B cell (primary cell): ENCODE data around the gene NPM3. TPM values are rescaled to one million over a fixed set of nuclear protein-coding genes. Genes with fewer than 3 reads are reported as not detected.

Experiments used
- ATAC-seq: fragments of 200-7000 bp; cut with Tn5 transposase; one replicate; pipeline ENCODE4 v1.10.0; 2021; ENCODE audit warnings: low read depth, mild to moderate bottlenecking, moderate number of reproducible peaks, moderate library complexity
- CTCF ChIA-PET: fragments of 350-600 bp; sonication (Branson Sonifier 250); formaldehyde crosslinking; loops from one replicate; lab custom pipeline; 2021; ENCODE audit warnings: antibody characterized with exemption, inconsistent platforms; lab: Charles Lee
- POLR2A ChIA-PET: fragments of 350-600 bp; sonication (Branson Sonifier 250); formaldehyde crosslinking; loops from one replicate; lab custom pipeline; 2021; ENCODE audit warnings: antibody characterized with exemption; lab: Charles Lee
- DNase-seq: peaks from one replicate; pipeline ENCODE4 v3.0.0; 2013
- H2AFZ ChIP-seq: 2 replicates; pipeline ENCODE4 v1.6.1; 2012; ENCODE audit warnings: mild to moderate bottlenecking, low read depth, low read length; ENCODE audit not compliant: insufficient read depth, poor library complexity, severe bottlenecking
- H3K27ac ChIP-seq, 2 donors: 1 replicate in 1 of 2; 2 replicates in 1 of 2; pipeline ENCODE4 v1.5.1; 2012 to 2013; ENCODE audit warnings: low read length in 2 of 2, mild to moderate bottlenecking in 2 of 2, moderate library complexity in 1 of 2
- H3K27me3 ChIP-seq, 4 experiments: fragments of 200-600 bp in 1 of 4; sonication (generic) in 1 of 4; replicated peaks in 1 of 4; 1 replicate in 2 of 4; 2 replicates in 2 of 4; pipeline versions ENCODE4 v1.6.1 to v1.7.0; 2013 to 2016; ENCODE audit warnings: low read length in 3 of 4, mild to moderate bottlenecking in 2 of 4, mixed read lengths in 1 of 4, moderate library complexity in 1 of 4; ENCODE audit not compliant: insufficient read depth in 4 of 4, control insufficient read depth in 3 of 4; ENCODE audit errors: control extremely low read depth in 1 of 4
- H3K36me3 ChIP-seq, 2 experiments: replicated peaks in 1 of 2; 1 replicate in 1 of 2; 2 replicates in 1 of 2; pipeline versions ENCODE4 v1.6.1 to v1.7.1; 2013; ENCODE audit warnings: low read length in 1 of 2; ENCODE audit not compliant: insufficient read depth in 2 of 2, control insufficient read depth in 1 of 2; ENCODE audit errors: control extremely low read depth in 1 of 2, extremely low read depth in 1 of 2
- H3K4me1 ChIP-seq, 2 donors: fragments of 200-600 bp in 1 of 2; sonication (generic) in 1 of 2; 1 replicate in 1 of 2; 2 replicates in 1 of 2; pipeline versions ENCODE4 v1.5.1 to v1.6.1; 2013 to 2017; ENCODE audit warnings: low read length in 2 of 2; ENCODE audit not compliant: control insufficient read depth in 2 of 2, insufficient read depth in 2 of 2
- H3K4me2 ChIP-seq: replicated peaks from 2 replicates; pipeline ENCODE3; 2012; ENCODE audit warnings: mild to moderate bottlenecking, low read depth, low read length; ENCODE audit not compliant: poor library complexity, severe bottlenecking
- H3K4me3 ChIP-seq, 5 experiments: fragments of 200-600 bp in 1 of 5; sonication (generic) in 1 of 5; 1 replicate in 3 of 5; 2 replicates in 2 of 5; pipeline versions ENCODE4 v1.5.1 to v1.7.0; 2011 to 2016; ENCODE audit warnings: low read length in 4 of 5, mild to moderate bottlenecking in 4 of 5, low read depth in 2 of 5, control low read depth in 1 of 5, moderate library complexity in 1 of 5; ENCODE audit not compliant: insufficient read depth in 1 of 5; ENCODE audit errors: control extremely low read depth in 1 of 5, extremely low read depth in 1 of 5
- H3K79me2 ChIP-seq: fragments of 200-600 bp; sonication (generic); one replicate; pipeline ENCODE4 v1.6.0; 2016; ENCODE audit warnings: low read length; ENCODE audit not compliant: control insufficient read depth, insufficient read depth
- H3K9ac ChIP-seq: fragments of 200-600 bp; sonication (generic); 2 replicates; pipeline ENCODE4 v1.6.1; 2017; ENCODE audit warnings: mild to moderate bottlenecking, low read length, moderate library complexity
- H3K9me3 ChIP-seq, 3 donors: one replicate each; pipeline versions ENCODE4 v1.6.1 to v1.7.1; 2013; ENCODE audit warnings: low read length in 2 of 3; ENCODE audit not compliant: control insufficient read depth in 2 of 3, insufficient read depth in 1 of 3; ENCODE audit errors: control extremely low read depth in 1 of 3
- H4K20me1 ChIP-seq: 2 replicates; pipeline ENCODE4 v1.6.0; 2012; ENCODE audit warnings: mild to moderate bottlenecking, low read length; ENCODE audit not compliant: insufficient read depth, control insufficient read depth, poor library complexity, severe bottlenecking
- H3K27ac Mint-ChIP-seq: one replicate; pipeline ENCODE4 v1.8.0; 2021; ENCODE audit warnings: mixed read lengths
- H3K27me3 Mint-ChIP-seq: one replicate; pipeline ENCODE4 v1.8.0; 2021; ENCODE audit warnings: mixed read lengths
- H3K4me1 Mint-ChIP-seq: one replicate; pipeline ENCODE4 v1.8.0; 2021; ENCODE audit warnings: mixed read lengths
- H3K4me3 Mint-ChIP-seq: one replicate; pipeline ENCODE4 v1.8.0; 2021; ENCODE audit warnings: mixed read lengths
- H3K9me3 Mint-ChIP-seq: one replicate; pipeline ENCODE4 v1.8.0; 2022; ENCODE audit warnings: mixed read lengths; ENCODE audit not compliant: insufficient read depth
- CTCF ChIP-seq: fragments of 200-600 bp; IDR thresholded peaks from one replicate; pipeline ENCODE4 v1.8.0; 2022; ENCODE audit warnings: antibody characterized with exemption, mild to moderate bottlenecking
- EZH2 ChIP-seq: IDR thresholded peaks from 2 replicates; pipeline ENCODE4 v1.6.1; 2012; ENCODE audit warnings: borderline replicate concordance, low read depth, mild to moderate bottlenecking, moderate library complexity, low read length; ENCODE audit not compliant: insufficient read depth, poor library complexity, severe bottlenecking
- WGBS: methylation state at CpG from one replicate; pipeline ENCODE4 v1.1.5; 2013; ENCODE audit warnings: missing lambda C conversion rate; ENCODE audit not compliant: insufficient coverage; 5-methylcytosine and 5-hydroxymethylcytosine counted together
- intact Hi-C: fragments of 100-400 bp; cut with micrococcal nuclease; formaldehyde crosslinking; loops from one replicate; pipeline ENCODE4 v1.10.0; 2022
- polyA plus RNA-seq: library from polyadenylated mRNA; depleted of rRNA; stranded (reverse); fragments of >200 nt; gene quantifications from 2 replicates; pipeline ENCODE4 v1.2.3, GENCODE V29; 2012
- total RNA-seq, 2 donors: library from RNA; stranded (reverse); fragments of 120-200 nt in 1 of 2; gene quantifications; 1 replicate in 1 of 2; 2 replicates in 1 of 2; pipeline versions ENCODE4 v1.2.3 to v1.2.4, GENCODE V29; 2013 to 2022

The NPM3 gene
- total and polyA plus RNA-seq, 2 donors (not counting 1 experiment from before 2014, with no cell fraction given), result 7.7 to 13.5 TPM

GRCh38 chr10:101803511-101803910 lies 20.3 kb upstream of the NPM3 start:
- peaks cover 96% of the 10 kb centered on the region for H4K20me1 ChIP-seq
- WGBS, result no CpG with 5 or more reads among the region's 4 CpGs
- H3K4me2 ChIP-seq, result no peak overlapping the region
- H3K4me1 ChIP-seq, result no peaks in the 10 kb centered on the region
- H3K9ac ChIP-seq, result no peak overlapping the region
- Mint-ChIP-seq H3K4me3 (no peak overlapping the region), H3K27me3 (no peaks in the 10 kb centered on the region), H3K27ac (no peak overlapping the region), H3K4me1 (peaks cover 11% of the 10 kb centered on the region), H3K9me3 (no peaks in the 10 kb centered on the region)
- peaks cover 92% of the 10 kb centered on the region for H3K79me2 ChIP-seq
- H3K27me3 ChIP-seq, result no peaks in the 10 kb centered on the region
- ATAC-seq, result no peak
- peaks cover 8 to 93% of the 10 kb centered on the region in 2 experiments for H3K36me3 ChIP-seq
- CTCF ChIA-PET, result interaction anchor here (0.6 to 1.2 kb wide), 3 partner anchors 8 to 46 kb away, joined by 3 to 5 read pairs (median 3); no protein-coding TSS in a partner anchor
- intact Hi-C loops, result no loop called here
- TF ChIP-seq CTCF (no peak), EZH2 (no peak)
- no peak overlapping the region for H3K4me3 ChIP-seq
- no peaks in the 10 kb centered on the region for H3K9me3 ChIP-seq
- POLR2A ChIA-PET, result interaction anchor here (0.6 to 1.2 kb wide), 4 partner anchors 15 to 1538 kb away, joined by 3 to 7 read pairs (median 3); partner anchors contain the start of gene OGA
- no peak for DNase-seq
- no peak overlapping the region for H2AFZ ChIP-seq
- no peak overlapping the region for H3K27ac ChIP-seq

GRCh38 chr10:101797403-101798059 lies 14.3 kb upstream of the NPM3 start:
- Histone ChIP-seq H3K9ac (no peak overlapping the region), H3K4me3 (no peak overlapping the region), H4K20me1 (peaks cover 99% of the 10 kb centered on the region), H3K4me1 (no peaks in the 10 kb centered on the region), H3K4me2 (no peak overlapping the region), H3K27ac (no peak overlapping the region), H3K79me2 (peaks cover 67% of the 10 kb centered on the region), H2AFZ (no peak overlapping the region), H3K27me3 (no peaks in the 10 kb centered on the region), H3K36me3 (peaks cover 10 to 91% of the 10 kb centered on the region in 2 experiments), H3K9me3 (no peaks in the 10 kb centered on the region)
- H3K27me3 Mint-ChIP-seq, result no peaks in the 10 kb centered on the region
- WGBS, result 92% methylated on average over 2 of the region's 4 CpGs
- no peak for DNase-seq
- H3K4me1 Mint-ChIP-seq, result peaks cover 6% of the 10 kb centered on the region
- CTCF ChIA-PET, result interaction anchor here (5.7 kb wide), 1 partner anchor 15 kb away, joined by 35 read pairs; the partner anchor contains the start of gene NPM3
- intact Hi-C loops, result no loop called here
- TF ChIP-seq CTCF (no peak), EZH2 (no peak)
- no peak overlapping the region for H3K4me3 Mint-ChIP-seq
- POLR2A ChIA-PET, result interaction anchor here (0.7 kb wide), 1 partner anchor 1784 kb away, joined by 7 read pairs; no protein-coding TSS in a partner anchor
- H3K9me3 Mint-ChIP-seq, result no peaks in the 10 kb centered on the region
- no peak overlapping the region for H3K27ac Mint-ChIP-seq
- no peak for ATAC-seq
